Pancreas (tissue), 10 donors: ENCODE results near the gene SCAMP1. TPM values are rescaled to one million over a fixed set of nuclear protein-coding genes. Genes with fewer than 3 reads are reported as not detected.

Experiments used
- ATAC-seq, 4 donors: fragments of 200-7000 bp; cut with Tn5 transposase; one replicate each; pipeline versions ENCODE4 v1.8.0 to v1.9.1; 2020; ENCODE audit warnings: mild to moderate bottlenecking in 4 of 4, moderate library complexity in 4 of 4
- DNase-seq, 6 donors: peaks; one replicate each; pipeline ENCODE4 v3.0.0-alpha.2; 2020
- FAIRE-seq: peaks from 2 replicates; lab custom pipeline; 2012; peaks lifted over from hg19 to GRCh38; lab: Jason Lieb, UNC
- H3K27ac ChIP-seq, 4 donors: fragments of 200-600 bp; sonication (generic); 1 replicate in 3 of 4; 2 replicates in 1 of 4; pipeline versions ENCODE4 v1.5.0 to v1.8.0; 2020
- H3K27me3 ChIP-seq, 4 donors: fragments of 200-600 bp; one replicate each; pipeline ENCODE4 v1.8.0; 2021
- H3K36me3 ChIP-seq, 3 donors: fragments of 200-600 bp; sonication (generic) in 1 of 3; one replicate each; pipeline versions ENCODE4 v1.5.0 to v1.8.0; 2020 to 2021
- H3K4me1 ChIP-seq, 3 donors: fragments of 200-600 bp; one replicate each; pipeline ENCODE4 v1.8.0; 2021
- H3K4me3 ChIP-seq, 4 donors: fragments of 200-600 bp; sonication (generic) in 2 of 4; one replicate each; pipeline versions ENCODE4 v1.5.0 to v1.8.0; 2020 to 2021
- H3K9me3 ChIP-seq, 4 donors: fragments of 200-600 bp; one replicate each; pipeline ENCODE4 v1.8.0; 2021
- WGBS, 2 donors: extraction: QIAGEN DNeasy Blood & Tissue Kit; methylation state at CpG; one replicate each; pipeline ENCODE4 v1.1.7; 2013; 5-methylcytosine and 5-hydroxymethylcytosine counted together
- intact Hi-C, 3 donors: fragments of 100-400 bp; cut with DNase I; formaldehyde crosslinking; loops; one replicate each; pipeline versions ENCODE4 v1.11.1 to v1.14.2; 2022
- polyA plus RNA-seq, 2 donors: library from polyadenylated mRNA; stranded (reverse); fragments of 200-250 nt; gene quantifications; one replicate each; pipeline ENCODE4 v1.2.3, GENCODE V29; 2013
- total RNA-seq, 6 donors: library from RNA; stranded (reverse); fragmentation: NEBNext Ultra II Directional in 4 of 6; extraction: Animal tissue kit (Norgen Biotek cat#: 25700) in 4 of 6; gene quantifications; one replicate each; pipeline versions ENCODE4 v1.2.1 to v1.2.4, GENCODE V29; 2021 to 2023
- TF ChIP-seq, protein P1 (sequence below), 4 donors: fragments of 200-600 bp; sonication (generic) in 3 of 4; IDR thresholded peaks; one replicate each; pipeline versions ENCODE4 v1.5.0 to v1.8.0; 2021; ENCODE audit warnings: antibody characterized with exemption in 4 of 4
- donor health status: healthy with polysubstance abuse.
- donor health status: DM: no; HTN: no; CAD: no; lungs with moderate emphysema.
- donor health status: DM: no; HTN: no; CAD: no.
- donor health status: control.
- donor health status: control.
- donor health status: Bipolar disorder and iron deficiency.
- donor health status: DM: yes; HTN: yes; CAD: no.
- donor health status: DM: no; HTN: no; CAD: no.
- donor health status: DM: no; HTN: no; CAD: no.
- donor health status: DM: yes; HTN: yes; CAD: no.

SCAMP1 gene, protein sequence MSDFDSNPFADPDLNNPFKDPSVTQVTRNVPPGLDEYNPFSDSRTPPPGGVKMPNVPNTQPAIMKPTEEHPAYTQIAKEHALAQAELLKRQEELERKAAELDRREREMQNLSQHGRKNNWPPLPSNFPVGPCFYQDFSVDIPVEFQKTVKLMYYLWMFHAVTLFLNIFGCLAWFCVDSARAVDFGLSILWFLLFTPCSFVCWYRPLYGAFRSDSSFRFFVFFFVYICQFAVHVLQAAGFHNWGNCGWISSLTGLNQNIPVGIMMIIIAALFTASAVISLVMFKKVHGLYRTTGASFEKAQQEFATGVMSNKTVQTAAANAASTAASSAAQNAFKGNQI
- total RNA-seq (10 to 100 TPM; 16.0 to 29.9 (median 24.3) TPM), polyA plus RNA-seq (10 to 100 TPM in 1 of 2 donors, 1 to 10 TPM in 1; 4.4 to 18.6 TPM)

DNA sequence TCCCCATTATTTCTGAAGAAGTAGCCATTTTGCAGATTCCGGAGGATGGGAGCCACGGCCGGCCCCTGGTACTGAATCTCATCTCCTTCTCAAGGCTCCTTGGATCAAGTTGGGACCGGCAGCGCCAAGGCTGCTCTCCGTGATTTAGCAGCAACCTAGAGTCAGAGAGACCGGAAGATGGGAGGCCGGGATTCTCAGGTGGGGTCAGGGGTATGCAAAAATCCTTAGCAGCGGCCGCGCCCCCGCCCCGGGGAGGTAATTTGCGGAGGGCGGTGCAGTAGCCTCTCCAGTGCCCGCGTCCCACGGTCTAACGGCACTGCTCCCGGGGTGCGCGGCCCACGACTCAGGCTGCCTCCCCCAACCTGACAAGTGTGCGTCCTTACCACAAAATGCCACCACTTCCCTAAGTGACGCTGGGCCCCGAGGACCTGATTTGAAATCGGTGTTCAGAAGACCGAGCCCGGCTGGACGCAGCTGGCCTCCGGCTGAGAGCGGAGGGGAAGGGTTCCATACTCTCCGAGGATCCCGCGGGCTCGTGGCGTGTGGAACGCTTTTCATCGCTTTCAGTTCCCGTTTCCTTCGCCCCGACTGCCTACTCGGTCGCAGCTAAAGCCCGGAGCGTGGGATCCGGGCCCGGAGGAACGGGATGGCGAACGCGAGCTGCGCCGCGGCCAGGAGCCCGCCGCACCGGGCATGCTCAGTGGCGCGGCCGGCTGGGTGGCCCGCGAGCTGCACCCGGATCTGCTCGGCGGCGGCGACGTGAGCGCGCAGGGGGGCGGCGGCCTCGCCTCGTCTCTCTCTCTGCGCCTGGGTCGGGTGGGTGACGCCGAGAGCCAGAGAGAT lies at the start of gene SCAMP1:
Gene SCAMP1 (plus strand): TSS at position 787 of the 843 bp plus-strand sequence. CDS start 55 bp downstream, at position 842.
- Histone ChIP-seq H3K36me3 (no peaks in the 10 kb centered on the region), H3K27me3 (no peaks in the 10 kb centered on the region), H3K4me1 (peaks cover 0 to 15% (median 15%) of the 10 kb centered on the region in 3 donors), H3K4me3 (peak within 1 kb of the TSS; percentile 75 to 98 (median 88)), H3K27ac (peak within 1 kb of the TSS; percentile 88 to 98 (median 92)), H3K9me3 (no peaks in the 10 kb centered on the region)
- TF ChIP-seq, protein P1, sequence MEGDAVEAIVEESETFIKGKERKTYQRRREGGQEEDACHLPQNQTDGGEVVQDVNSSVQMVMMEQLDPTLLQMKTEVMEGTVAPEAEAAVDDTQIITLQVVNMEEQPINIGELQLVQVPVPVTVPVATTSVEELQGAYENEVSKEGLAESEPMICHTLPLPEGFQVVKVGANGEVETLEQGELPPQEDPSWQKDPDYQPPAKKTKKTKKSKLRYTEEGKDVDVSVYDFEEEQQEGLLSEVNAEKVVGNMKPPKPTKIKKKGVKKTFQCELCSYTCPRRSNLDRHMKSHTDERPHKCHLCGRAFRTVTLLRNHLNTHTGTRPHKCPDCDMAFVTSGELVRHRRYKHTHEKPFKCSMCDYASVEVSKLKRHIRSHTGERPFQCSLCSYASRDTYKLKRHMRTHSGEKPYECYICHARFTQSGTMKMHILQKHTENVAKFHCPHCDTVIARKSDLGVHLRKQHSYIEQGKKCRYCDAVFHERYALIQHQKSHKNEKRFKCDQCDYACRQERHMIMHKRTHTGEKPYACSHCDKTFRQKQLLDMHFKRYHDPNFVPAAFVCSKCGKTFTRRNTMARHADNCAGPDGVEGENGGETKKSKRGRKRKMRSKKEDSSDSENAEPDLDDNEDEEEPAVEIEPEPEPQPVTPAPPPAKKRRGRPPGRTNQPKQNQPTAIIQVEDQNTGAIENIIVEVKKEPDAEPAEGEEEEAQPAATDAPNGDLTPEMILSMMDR (IDR thresholded peaks at IDR 0.05), result peak in 3 of 4 donors; percentile 29 to 40 (median 31)
- WGBS, 2 donors, result 0% methylated on average over 78 to 79 of the region's 79 CpGs
- intact Hi-C loops, result loop anchor here in 2 of 3 donors (2.0 to 5.0 kb wide), 2 partner anchors 63 to 65 kb away; partner anchors contain the start of gene AP3B1 (in 1 of the 2)
- peak; percentile 88 to 97 (median 94) for DNase-seq
- ATAC-seq, result peak; percentile 93 to 97 (median 94)
- no peak for FAIRE-seq

DNA sequence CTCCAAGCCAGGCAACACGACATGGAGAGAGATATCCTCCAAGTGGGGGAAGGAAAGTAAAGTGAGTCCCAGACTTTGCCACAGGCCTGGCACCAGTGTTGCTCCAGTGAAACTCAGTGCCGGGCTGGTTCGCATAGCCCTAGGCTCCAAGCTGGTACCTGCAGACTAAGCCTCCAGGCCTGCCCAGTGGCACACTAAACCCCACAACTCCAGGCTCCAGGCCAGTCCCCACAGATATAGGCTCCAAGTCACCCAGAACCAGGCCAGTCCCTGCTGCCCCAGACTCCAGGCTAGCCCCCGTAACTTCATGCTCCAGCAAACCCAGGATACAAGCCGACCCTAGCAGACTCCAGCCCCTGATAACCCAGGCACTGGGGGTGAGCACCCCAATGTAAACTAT lies 42.9 kb upstream of the SCAMP1 start:
- intact Hi-C loops, result no loop called here
- ATAC-seq (no peak), FAIRE-seq (no peak), DNase-seq (no peak)
- Histone ChIP-seq H3K27ac (no peak overlapping the region), H3K36me3 (no peaks in the 10 kb centered on the region), H3K27me3 (no peaks in the 10 kb centered on the region), H3K4me1 (no peaks in the 10 kb centered on the region), H3K9me3 (no peaks in the 10 kb centered on the region), H3K4me3 (no peak overlapping the region)
- WGBS, 2 donors, result 82 to 89% methylated on average over 5 of the region's 5 CpGs
- TF ChIP-seq, protein P1 (IDR thresholded peaks at IDR 0.05), result no peak

DNA sequence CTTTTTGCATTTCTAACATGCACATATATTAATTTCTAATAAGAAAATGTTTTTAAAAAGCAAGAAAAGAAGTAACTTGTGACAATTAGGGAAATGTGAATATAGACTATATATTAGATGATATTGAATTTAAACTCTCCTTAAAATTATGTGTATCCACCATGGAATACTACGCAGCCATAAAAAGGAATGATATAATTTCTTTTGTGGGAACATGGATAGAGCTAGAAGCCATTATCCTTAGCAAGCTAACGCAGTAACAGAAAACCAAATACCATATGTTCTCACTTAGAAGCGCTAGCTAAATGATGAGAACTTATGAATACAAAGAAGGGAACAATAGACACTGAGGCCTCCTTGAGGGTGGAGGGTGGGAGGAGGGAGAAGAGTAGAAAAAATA lies 42.1 kb upstream of the SCAMP1 start:
- no peak for FAIRE-seq
- DNase-seq, result no peak
- no peaks in the 10 kb centered on the region for H3K27me3 ChIP-seq
- 90 to 92% methylated on average over 3 of the region's 3 CpGs for WGBS, 2 donors
- intact Hi-C loops, result no loop called here
- no peaks in the 10 kb centered on the region for H3K9me3 ChIP-seq
- TF ChIP-seq, protein P1 (IDR thresholded peaks at IDR 0.05), result no peak
- ATAC-seq, result no peak
- no peak overlapping the region for H3K27ac ChIP-seq
- H3K4me3 ChIP-seq, result no peak overlapping the region
- no peaks in the 10 kb centered on the region for H3K36me3 ChIP-seq
- H3K4me1 ChIP-seq, result no peaks in the 10 kb centered on the region

DNA sequence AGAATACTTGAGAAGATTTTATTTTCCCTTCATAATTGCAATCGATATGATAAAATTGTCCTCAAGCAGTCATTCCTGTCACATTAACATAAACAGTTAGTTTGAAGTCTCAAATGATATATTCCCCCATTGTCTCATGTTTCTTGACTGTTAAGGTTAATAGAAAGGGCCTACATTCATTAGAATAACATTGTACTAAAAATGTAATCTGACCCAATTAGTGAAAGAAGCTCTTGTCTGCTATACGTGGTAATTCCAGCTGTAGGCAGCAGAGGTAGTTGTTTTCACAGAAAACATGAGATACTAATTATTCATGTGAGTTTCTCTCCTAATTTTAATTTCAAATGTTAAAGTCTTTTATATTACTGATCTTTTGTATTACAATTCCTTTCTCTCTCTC lies 40.0 kb upstream of the SCAMP1 start:
- FAIRE-seq (no peak), DNase-seq (no peak), ATAC-seq (peak in 3 of 4 donors; percentile 57 to 60 (median 59))
- H3K27ac ChIP-seq, result no peak overlapping the region
- H3K36me3 ChIP-seq, result no peaks in the 10 kb centered on the region
- H3K4me1 ChIP-seq, result no peaks in the 10 kb centered on the region
- TF ChIP-seq, protein P1 (IDR thresholded peaks at IDR 0.05), result peak in 2 of 4 donors; percentile 26 to 41
- H3K27me3 ChIP-seq, result no peaks in the 10 kb centered on the region
- 36 to 44% methylated on average over 2 of the region's 2 CpGs for WGBS, 2 donors
- H3K4me3 ChIP-seq, result no peak overlapping the region
- no peaks in the 10 kb centered on the region for H3K9me3 ChIP-seq
- intact Hi-C loops, result no loop called here
